H1 (cell line): Measurements from ENCODE around the gene CITED1. TPM values are rescaled to one million over a fixed set of nuclear protein-coding genes. Genes with fewer than 3 reads are reported as not detected.

Source experiments
- CTCF ChIA-PET: fragments of 300-600 bp; sonication (Branson Sonifier 250); formaldehyde crosslinking; loops from one replicate; lab custom pipeline; 2021; ENCODE audit not compliant: partially characterized antibody; lab: Charles Lee
- POLR2A ChIA-PET: fragments of 300-600 bp; sonication (Branson Sonifier 250); formaldehyde crosslinking; loops from one replicate; lab custom pipeline; 2021; ENCODE audit warnings: inconsistent platforms; ENCODE audit not compliant: partially characterized antibody; lab: Charles Lee
- DNase-seq, 2 experiments: peaks; one replicate each; pipeline versions ENCODE4 v3.0.0 to v3.0.0-alpha.2; 2010 to 2022; ENCODE audit warnings: low spot score in 2 of 2, low read depth in 1 of 2, mixed read lengths in 1 of 2
- FAIRE-seq: peaks from 2 replicates; lab custom pipeline; 2011; peaks lifted over from hg19 to GRCh38; lab: Jason Lieb, UNC
- H2AFZ ChIP-seq: 2 replicates; pipeline ENCODE4 v1.8.1; 2012; ENCODE audit warnings: low read length, inconsistent platforms
- H2AK5ac ChIP-seq: 2 replicates; pipeline ENCODE4 v1.6.1; 2013; ENCODE audit warnings: low read depth, low read length
- H2BK120ac ChIP-seq: replicated peaks from 2 replicates; pipeline ENCODE3; 2013; ENCODE audit warnings: low read depth, low read length, inconsistent platforms
- H2BK12ac ChIP-seq: 2 replicates; pipeline ENCODE4 v1.6.1; 2013; ENCODE audit warnings: low read depth, low read length
- H2BK15ac ChIP-seq: 2 replicates; pipeline ENCODE4 v1.6.1; 2013; ENCODE audit warnings: low read length
- H2BK20ac ChIP-seq: 2 replicates; pipeline ENCODE4 v1.6.1; 2013; ENCODE audit warnings: low read length
- H2BK5ac ChIP-seq: 2 replicates; pipeline ENCODE4 v1.6.1; 2013; ENCODE audit warnings: low read depth, low read length
- H3K14ac ChIP-seq: 2 replicates; pipeline ENCODE4 v1.6.1; 2013; ENCODE audit warnings: inconsistent platforms; ENCODE audit not compliant: insufficient read length
- H3K18ac ChIP-seq: 2 replicates; pipeline ENCODE4 v1.6.1; 2013; ENCODE audit warnings: low read length; ENCODE audit errors: extremely low read depth
- H3K23ac ChIP-seq: 2 replicates; pipeline ENCODE4 v1.6.1; 2013; ENCODE audit warnings: inconsistent platforms; ENCODE audit not compliant: insufficient read length
- H3K23me2 ChIP-seq: 2 replicates; pipeline ENCODE4 v1.6.1; 2013; ENCODE audit warnings: low read depth, low read length
- H3K27ac ChIP-seq: 2 replicates; pipeline ENCODE4 v1.6.1; 2011; ENCODE audit warnings: low read depth, low read length, inconsistent platforms
- H3K27me3 ChIP-seq, 4 experiments: replicated peaks in 1 of 4; 1 replicate in 1 of 4; 2 replicates in 3 of 4; pipeline versions ENCODE4 v1.6.1 to v1.8.1; 2011 to 2013; ENCODE audit warnings: low read length in 3 of 4, mild to moderate bottlenecking in 3 of 4, inconsistent platforms in 2 of 4, mixed read lengths in 2 of 4, moderate library complexity in 1 of 4; ENCODE audit not compliant: control insufficient read depth in 3 of 4, insufficient read depth in 3 of 4; ENCODE audit errors: extremely low read depth in 1 of 4
- H3K36me3 ChIP-seq, 4 experiments: 2 replicates each; pipeline versions ENCODE4 v1.6.1 to v1.8.1; 2011 to 2013; ENCODE audit warnings: mild to moderate bottlenecking in 4 of 4, low read length in 3 of 4, moderate library complexity in 2 of 4, control low read depth in 1 of 4, inconsistent platforms in 1 of 4; ENCODE audit not compliant: insufficient read depth in 4 of 4, control insufficient read depth in 2 of 4
- H3K4ac ChIP-seq: replicated peaks from 2 replicates; pipeline ENCODE3; 2013; ENCODE audit warnings: low read length, low read depth, mixed read lengths, inconsistent platforms; ENCODE audit not compliant: insufficient read length
- H3K4me1 ChIP-seq, 4 experiments: replicated peaks in 1 of 4; 1 replicate in 1 of 4; 2 replicates in 3 of 4; pipeline versions ENCODE4 v1.6.1 to v1.8.1; 2011 to 2013; ENCODE audit warnings: low read length in 3 of 4, inconsistent platforms in 2 of 4, mixed read lengths in 1 of 4; ENCODE audit not compliant: insufficient read depth in 4 of 4, control insufficient read depth in 3 of 4
- H3K4me2 ChIP-seq, 2 experiments: 2 replicates each; pipeline versions ENCODE4 v1.6.1 to v1.8.1; 2011 to 2013; ENCODE audit warnings: low read depth in 2 of 2, low read length in 2 of 2, control low read depth in 1 of 2, inconsistent platforms in 1 of 2, mild to moderate bottlenecking in 1 of 2; ENCODE audit not compliant: insufficient read depth in 1 of 2
- H3K4me3 ChIP-seq, 4 experiments: fragments of 200-600, 300-600 bp in 1 of 4; sonication (generic), shearing (Covaris generic), sonication (Bioruptor Twin) in 1 of 4; 2 replicates each; pipeline versions ENCODE4 v1.5.1 to v1.8.1; 2011 to 2016; ENCODE audit warnings: low read length in 4 of 4, low read depth in 3 of 4, control low read depth in 2 of 4, inconsistent platforms in 2 of 4, mild to moderate bottlenecking in 2 of 4, mixed read lengths in 1 of 4, moderate library complexity in 1 of 4; ENCODE audit not compliant: insufficient read depth in 2 of 4; ENCODE audit errors: extremely low read depth in 1 of 4
- H3K56ac ChIP-seq: replicated peaks from 2 replicates; pipeline ENCODE3; 2013; ENCODE audit warnings: low read depth, mild to moderate bottlenecking, mixed read lengths, low read length, inconsistent platforms; ENCODE audit not compliant: insufficient read length
- H3K79me1 ChIP-seq: 2 replicates; pipeline ENCODE4 v1.6.1; 2013; ENCODE audit warnings: low read depth, low read length, control low read depth
- H3K79me2 ChIP-seq, 2 experiments: 2 replicates each; pipeline versions ENCODE4 v1.6.1 to v1.8.1; 2012 to 2013; ENCODE audit warnings: low read length in 2 of 2, mild to moderate bottlenecking in 2 of 2, inconsistent platforms in 1 of 2; ENCODE audit not compliant: insufficient read depth in 2 of 2, control insufficient read depth in 1 of 2
- H3K9ac ChIP-seq, 4 experiments: replicated peaks in 1 of 4; 1 replicate in 1 of 4; 2 replicates in 3 of 4; pipeline versions ENCODE4 v1.6.1 to v1.8.1; 2011 to 2013; ENCODE audit warnings: low read depth in 3 of 4, low read length in 3 of 4, control low read depth in 2 of 4, mild to moderate bottlenecking in 2 of 4, moderate library complexity in 2 of 4, inconsistent platforms in 1 of 4; ENCODE audit errors: extremely low read depth in 1 of 4
- H3K9me3 ChIP-seq, 2 experiments: 2 replicates each; pipeline versions ENCODE4 v1.6.1 to v1.8.1; 2012 to 2013; ENCODE audit warnings: mild to moderate bottlenecking in 2 of 2, moderate library complexity in 2 of 2, control low read depth in 1 of 2, inconsistent platforms in 1 of 2, low read depth in 1 of 2, low read length in 1 of 2, mixed read lengths in 1 of 2; ENCODE audit not compliant: insufficient read depth in 2 of 2
- H4K20me1 ChIP-seq, 2 experiments: replicated peaks in 1 of 2; 2 replicates each; pipeline versions ENCODE3 to v1.8.1; 2011 to 2013; ENCODE audit warnings: inconsistent platforms in 2 of 2, low read length in 2 of 2, mild to moderate bottlenecking in 1 of 2; ENCODE audit not compliant: insufficient read depth in 2 of 2, control insufficient read depth in 1 of 2
- H4K5ac ChIP-seq: 2 replicates; pipeline ENCODE4 v1.6.1; 2013; ENCODE audit warnings: low read length, low read depth, mixed read lengths, inconsistent platforms; ENCODE audit not compliant: insufficient read length
- H4K8ac ChIP-seq: 2 replicates; pipeline ENCODE4 v1.8.0; 2013; ENCODE audit warnings: mild to moderate bottlenecking, moderate library complexity, low read length, inconsistent platforms; ENCODE audit not compliant: insufficient read depth; ENCODE audit errors: extremely low read depth
- H4K91ac ChIP-seq: replicated peaks from 2 replicates; pipeline ENCODE3; 2013; ENCODE audit warnings: low read length, mixed read lengths, inconsistent platforms; ENCODE audit not compliant: insufficient read length
- BACH1 ChIP-seq: IDR thresholded peaks from 2 replicates; pipeline ENCODE4 v1.6.1; 2012; ENCODE audit warnings: low read length, improper control_type of control experiment
- CREB1 ChIP-seq: IDR thresholded peaks from 2 replicates; pipeline ENCODE4 v1.6.1; 2012; ENCODE audit warnings: inconsistent platforms
- TEAD4 ChIP-seq: IDR thresholded peaks from 2 replicates; pipeline ENCODE4 v1.6.1; 2012; ENCODE audit warnings: low read depth, low read length, inconsistent platforms, mixed read lengths
- WGBS, 2 experiments: shearing (Covaris generic) in 1 of 2; methylation state at CpG; one replicate each; pipeline versions ENCODE4 v1.1.6 to v1.1.7; 2013 to 2015; ENCODE audit warnings: low lambda C conversion rate in 2 of 2, mixed read lengths in 2 of 2, inconsistent platforms in 1 of 2, low coverage in 1 of 2, missing lambda C conversion rate in 1 of 2; ENCODE audit not compliant: insufficient replicate concordance in 2 of 2, insufficient coverage in 1 of 2, insufficient read length in 1 of 2; ENCODE audit errors: extremely low coverage in 1 of 2, missing lambda C conversion rate in 1 of 2; 5-methylcytosine and 5-hydroxymethylcytosine counted together
- polyA plus RNA-seq, 7 experiments: library from polyadenylated mRNA; depleted of rRNA in 3 of 7; stranded (reverse) in 5 of 7; unstranded in 2 of 7; fragments of >200 nt in 5 of 7; fragments of 200-250 nt in 2 of 7; gene quantifications; 1 replicate in 5 of 7; 2 replicates in 1 of 7; 4 replicates in 1 of 7; pipeline versions ENCODE4 v1.2.1 to v1.2.3, GENCODE V29; 2011 to 2013; ENCODE audit warnings: missing spikeins in 2 of 7, mixed read lengths in 2 of 7
- total RNA-seq: library from RNA; stranded (reverse); fragmentation: NEBNext Ultra II Directional; extraction: Animal tissue kit (Norgen Biotek cat#: 25700); gene quantifications from 2 replicates; pipeline ENCODE4 v1.2.1, GENCODE V29; 2021
- TF ChIP-seq, protein P1 (sequence below): IDR thresholded peaks from 2 replicates; pipeline ENCODE4 v1.6.1; 2012; ENCODE audit warnings: low read length, inconsistent platforms

Gene CITED1
- total and polyA plus RNA-seq, 2 of the 8 experiments (the other 6 are each of a cell fraction or from before 2014, with no cell fraction given) = 1.2 to 2.4 TPM

DNA sequence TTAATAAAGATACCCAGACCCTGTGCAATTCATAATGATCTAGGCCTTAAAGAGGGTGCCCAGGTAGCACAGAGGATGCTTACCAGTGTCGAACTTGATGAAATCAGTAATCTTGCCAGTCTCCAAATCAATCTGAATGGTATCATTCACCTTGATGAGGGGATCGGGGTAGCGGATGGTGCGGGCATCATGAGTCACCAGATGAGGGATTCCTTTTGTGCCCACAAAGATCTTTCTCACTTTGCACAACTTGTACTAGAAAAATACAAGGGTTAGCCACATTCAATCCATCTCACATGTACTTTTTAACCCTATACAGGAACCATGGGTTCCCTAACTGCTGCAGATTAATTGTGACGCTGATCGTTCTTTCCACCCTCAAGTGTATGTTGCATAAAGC is 32.0 kb downstream of the CITED1 start:
- no peak overlapping the region for H2BK12ac ChIP-seq
- ChIA-PET POLR2A (no interaction called here), CTCF (no interaction called here)
- peaks cover 0 to 6% (median 0%) of the 10 kb centered on the region in 4 experiments; a peak in 2 of 7 replicates for H3K4me1 ChIP-seq
- no peak overlapping the region for H4K5ac ChIP-seq
- 98% methylated on average over 5 of the region's 6 CpGs; no CpG with 5 or more reads in 1 of the 2 experiments for WGBS, 2 experiments
- H3K4ac ChIP-seq = no peak overlapping the region
- H3K4me2 ChIP-seq = no peak overlapping the region; a peak in 1 of 4 replicates
- H4K8ac ChIP-seq = no peak overlapping the region
- H4K91ac ChIP-seq = no peak overlapping the region
- no peak overlapping the region for H2AFZ ChIP-seq
- no peak overlapping the region for H2BK15ac ChIP-seq
- H3K79me1 ChIP-seq = no peaks in the 10 kb centered on the region
- no peak for DNase-seq
- H3K18ac ChIP-seq = no peak overlapping the region
- no peak overlapping the region for H3K14ac ChIP-seq
- no peak overlapping the region for H2BK5ac ChIP-seq
- H3K4me3 ChIP-seq = no peak overlapping the region
- no peak overlapping the region for H2AK5ac ChIP-seq
- H3K23me2 ChIP-seq = peaks cover 6% of the 10 kb centered on the region; the same call in 1 of the 2 replicates
- no peak overlapping the region for H3K9ac ChIP-seq
- H3K56ac ChIP-seq = no peak overlapping the region
- H2BK120ac ChIP-seq = no peak overlapping the region
- no peak for FAIRE-seq
- no peak overlapping the region for H3K27ac ChIP-seq
- H4K20me1 ChIP-seq = peaks cover 0 to 16% of the 10 kb centered on the region in 2 experiments
- H3K79me2 ChIP-seq = peaks cover 0 to 28% of the 10 kb centered on the region in 2 experiments; a peak in 3 of 4 replicates
- no peaks in the 10 kb centered on the region for H3K27me3 ChIP-seq
- H3K9me3 ChIP-seq = no peaks in the 10 kb centered on the region
- peaks cover 34 to 75% (median 62%) of the 10 kb centered on the region in 4 experiments for H3K36me3 ChIP-seq
- H3K23ac ChIP-seq = no peak overlapping the region
- H2BK20ac ChIP-seq = no peak overlapping the region
- TF ChIP-seq BACH1 = no peak
- TF ChIP-seq, protein P1, sequence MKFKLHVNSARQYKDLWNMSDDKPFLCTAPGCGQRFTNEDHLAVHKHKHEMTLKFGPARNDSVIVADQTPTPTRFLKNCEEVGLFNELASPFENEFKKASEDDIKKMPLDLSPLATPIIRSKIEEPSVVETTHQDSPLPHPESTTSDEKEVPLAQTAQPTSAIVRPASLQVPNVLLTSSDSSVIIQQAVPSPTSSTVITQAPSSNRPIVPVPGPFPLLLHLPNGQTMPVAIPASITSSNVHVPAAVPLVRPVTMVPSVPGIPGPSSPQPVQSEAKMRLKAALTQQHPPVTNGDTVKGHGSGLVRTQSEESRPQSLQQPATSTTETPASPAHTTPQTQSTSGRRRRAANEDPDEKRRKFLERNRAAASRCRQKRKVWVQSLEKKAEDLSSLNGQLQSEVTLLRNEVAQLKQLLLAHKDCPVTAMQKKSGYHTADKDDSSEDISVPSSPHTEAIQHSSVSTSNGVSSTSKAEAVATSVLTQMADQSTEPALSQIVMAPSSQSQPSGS = no peak
- no peak for TF ChIP-seq CREB1
- TF ChIP-seq TEAD4 = no peak
